HG02763 (cell line): Measurements from ENCODE around the gene HADH.
"Not testable (repeated sequence)": the region's sequence is repeated elsewhere in the genome, so short reads cannot be mapped to it uniquely, and the experiment has no call there.

Experiments
- ATAC-seq: cut with Tn5 transposase; IDR thresholded peaks from one replicate; pipeline ENCODE4 v1.9.1; 2021; ENCODE audit warnings: mild to moderate bottlenecking, moderate library complexity; ENCODE audit not compliant: unreplicated experiment

HADH gene

DNA sequence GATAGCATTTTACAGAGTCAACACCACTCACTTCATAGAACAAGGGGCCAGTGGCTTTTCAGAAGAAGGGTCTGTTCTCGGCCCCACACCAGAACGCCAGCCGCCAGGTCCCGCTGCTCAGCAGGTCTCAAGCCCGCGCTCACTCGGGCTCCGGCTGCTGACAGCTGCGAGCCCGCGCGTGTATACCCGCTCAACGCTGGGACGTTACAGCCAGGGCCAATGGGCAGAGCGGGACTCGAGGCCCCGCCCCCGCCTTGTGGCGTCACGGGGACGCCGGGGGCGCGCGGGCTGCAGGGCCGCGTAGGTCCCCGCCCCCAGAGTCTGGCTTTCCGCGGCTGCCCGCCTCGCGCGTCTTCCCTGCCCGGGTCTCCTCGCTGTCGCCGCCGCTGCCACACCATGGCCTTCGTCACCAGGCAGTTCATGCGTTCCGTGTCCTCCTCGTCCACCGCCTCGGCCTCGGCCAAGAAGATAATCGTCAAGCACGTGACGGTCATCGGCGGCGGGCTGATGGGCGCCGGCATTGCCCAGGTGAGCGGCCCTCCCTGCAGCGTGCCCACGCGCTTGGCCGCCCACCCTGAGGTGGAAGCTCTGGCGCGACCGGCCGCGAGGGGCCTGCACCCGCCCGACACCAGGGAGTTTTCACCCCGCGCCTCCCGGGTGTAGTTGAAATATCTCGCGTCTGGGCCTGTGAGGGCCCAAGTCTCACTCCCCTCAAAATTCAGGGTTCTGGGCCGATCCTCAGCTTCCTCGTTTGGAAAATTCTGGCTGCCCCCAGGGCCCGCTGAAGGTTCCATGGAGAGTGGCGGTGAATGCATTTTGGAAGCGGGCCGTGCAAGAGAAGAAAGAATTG, at the start of gene HADH:
TSS of gene HADH (plus strand) at position 353 of the 850 bp plus-strand sequence. CDS start at position 397, 44 bp downstream.
- peak; percentile 97 for ATAC-seq

DNA sequence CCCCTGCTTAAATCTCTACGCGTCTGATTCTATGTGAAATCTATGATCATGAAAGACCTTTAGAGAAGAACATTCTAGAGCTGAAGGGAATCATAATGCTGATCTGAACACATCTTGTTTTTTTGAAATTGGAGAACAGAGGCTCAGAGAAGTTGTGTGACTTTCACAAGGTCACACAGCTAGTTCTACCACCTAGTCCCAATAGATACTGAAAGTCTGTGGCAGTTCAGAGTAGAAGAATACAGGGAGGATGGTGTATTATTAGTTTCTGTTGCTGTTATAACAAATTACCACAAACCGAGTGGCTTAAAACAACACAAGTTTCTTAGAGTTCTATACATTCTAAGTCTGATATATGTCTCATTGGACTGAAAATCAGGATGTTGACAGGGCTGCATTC, 43.9 kb upstream of the HADH start:
- ATAC-seq, result no peak

DNA sequence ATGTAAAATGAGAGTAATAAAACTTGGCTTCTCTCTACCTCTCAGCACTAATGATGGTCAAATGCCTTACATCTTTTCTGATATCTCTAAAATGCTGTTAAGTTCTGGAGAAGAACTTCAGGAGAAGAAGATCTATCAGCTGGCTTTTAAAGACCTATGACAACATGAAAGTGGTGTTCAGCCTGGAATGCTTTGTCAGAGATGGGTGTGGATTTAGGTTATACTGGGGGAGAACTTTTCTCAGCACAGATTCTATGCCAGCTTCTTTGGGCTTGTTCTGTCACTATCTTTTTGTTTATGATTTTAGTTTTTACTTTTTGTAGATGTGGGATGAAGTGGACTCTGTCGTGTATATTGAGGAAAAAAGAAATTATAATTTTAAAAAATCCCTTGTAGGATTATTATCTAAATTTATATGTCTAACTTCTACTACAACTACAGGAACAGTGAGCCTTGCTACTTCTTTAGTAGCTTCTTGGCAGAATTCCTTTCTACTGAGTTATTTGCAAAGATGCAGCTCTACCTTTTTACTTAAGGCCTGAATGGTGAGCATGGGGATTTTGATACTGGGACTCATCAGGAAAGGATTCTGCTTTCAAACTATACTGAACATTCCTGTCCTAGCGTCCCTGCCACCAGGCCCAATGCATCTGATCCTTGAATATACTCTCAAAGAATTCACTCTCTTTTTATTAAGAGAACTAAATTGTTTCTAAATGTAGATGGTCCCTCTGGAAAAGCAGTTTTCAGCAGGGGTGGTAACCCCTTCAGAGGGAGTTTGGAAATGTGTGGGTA, 38.7 kb upstream of the HADH start:
- no peak for ATAC-seq

DNA sequence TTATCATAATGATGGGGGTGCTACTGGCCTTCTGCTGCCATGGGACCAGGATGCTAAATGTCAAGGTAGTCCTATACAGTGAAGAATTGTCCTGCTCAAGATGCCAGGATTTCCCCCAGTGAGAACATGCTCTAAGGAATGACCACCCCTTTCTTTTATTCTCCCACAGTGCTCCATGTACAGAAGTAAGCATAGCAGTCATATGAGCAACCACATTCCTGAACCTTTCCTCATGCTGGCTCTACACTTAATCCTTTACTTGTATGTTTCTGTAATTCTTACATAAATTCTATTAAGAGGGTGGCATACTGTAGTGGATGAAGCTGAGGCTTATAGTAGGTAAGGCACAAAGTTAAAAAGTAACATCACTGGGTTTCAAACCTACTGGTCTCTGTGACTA, 38.1 kb upstream of the HADH start:
- ATAC-seq, result no peak

DNA sequence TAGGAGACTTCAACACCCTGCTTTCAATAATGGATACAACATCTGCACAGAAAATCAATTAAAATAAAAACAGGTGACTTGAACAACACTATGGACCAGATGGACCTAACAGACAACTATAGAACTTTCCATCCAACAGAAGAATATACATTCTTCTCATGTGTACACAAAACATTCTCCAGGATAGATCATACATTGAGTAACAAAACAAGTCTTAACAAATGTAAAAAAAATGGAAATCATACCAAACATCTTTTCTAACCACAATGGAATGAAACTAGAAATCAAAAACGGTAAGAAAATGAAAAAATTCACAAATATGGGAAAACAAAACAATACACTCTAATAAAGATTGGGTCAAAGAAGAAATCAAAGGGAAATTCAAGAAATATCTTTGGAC, 33.7 kb upstream of the HADH start:
- ATAC-seq, result no peak

DNA sequence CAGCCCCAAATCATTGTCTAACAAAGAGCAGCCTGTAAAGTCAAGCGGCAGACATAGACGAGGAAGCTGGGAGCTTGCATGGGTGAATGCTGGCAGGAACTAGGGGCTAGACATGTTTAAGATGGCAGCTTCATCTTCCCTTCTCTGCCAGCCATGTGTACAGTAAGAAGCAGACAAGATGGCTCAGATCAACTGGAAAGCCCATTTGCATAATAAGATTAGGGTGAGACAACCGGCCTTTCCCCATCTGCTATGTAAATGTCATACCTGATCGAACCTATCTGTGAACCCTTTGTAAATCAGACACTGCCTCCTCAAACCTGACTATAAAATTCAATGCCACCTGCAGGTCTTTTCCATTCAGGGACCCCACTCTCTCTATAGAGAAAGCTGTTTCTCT, 22.8 kb upstream of the HADH start:
- ATAC-seq, result no peak

DNA sequence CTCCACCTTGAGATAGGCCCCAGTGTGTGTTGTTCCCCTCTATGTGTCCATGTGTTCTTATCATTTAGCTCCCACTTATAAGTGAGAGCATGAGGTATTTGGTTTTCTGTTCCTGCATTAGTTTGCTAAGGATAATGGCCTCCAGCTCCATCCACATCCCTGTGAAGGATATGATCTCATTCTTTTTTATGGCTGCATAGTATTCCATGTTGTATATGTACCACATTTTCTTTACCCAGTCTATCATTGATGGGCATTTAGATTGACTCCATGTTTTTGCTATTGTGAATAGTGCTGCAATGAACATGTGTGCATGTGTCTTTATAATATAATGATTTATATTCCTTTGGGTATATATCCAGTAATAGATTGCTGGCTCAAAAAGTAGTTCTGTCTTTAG, 22.2 kb upstream of the HADH start:
- ATAC-seq, result not testable (repeated sequence)

DNA sequence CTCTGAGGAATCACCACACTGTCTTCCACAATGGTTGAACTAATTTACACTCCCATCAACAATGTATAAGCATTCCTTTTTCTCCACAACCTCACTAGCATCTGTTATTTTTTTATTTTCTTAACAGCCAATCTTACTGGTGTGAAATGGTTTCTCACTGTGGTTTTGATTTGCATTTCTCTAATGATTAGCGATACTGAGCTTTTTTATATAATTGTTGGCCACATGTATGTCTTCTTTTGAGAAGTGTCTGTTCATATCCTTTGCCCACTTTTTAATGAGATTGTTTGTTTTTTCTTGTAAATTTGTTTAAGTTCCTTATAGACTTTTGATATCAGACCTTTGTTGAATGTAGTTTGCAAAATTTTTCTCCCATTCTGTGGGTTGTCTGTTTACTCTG, 21.8 kb upstream of the HADH start:
- not testable (repeated sequence) for ATAC-seq

DNA sequence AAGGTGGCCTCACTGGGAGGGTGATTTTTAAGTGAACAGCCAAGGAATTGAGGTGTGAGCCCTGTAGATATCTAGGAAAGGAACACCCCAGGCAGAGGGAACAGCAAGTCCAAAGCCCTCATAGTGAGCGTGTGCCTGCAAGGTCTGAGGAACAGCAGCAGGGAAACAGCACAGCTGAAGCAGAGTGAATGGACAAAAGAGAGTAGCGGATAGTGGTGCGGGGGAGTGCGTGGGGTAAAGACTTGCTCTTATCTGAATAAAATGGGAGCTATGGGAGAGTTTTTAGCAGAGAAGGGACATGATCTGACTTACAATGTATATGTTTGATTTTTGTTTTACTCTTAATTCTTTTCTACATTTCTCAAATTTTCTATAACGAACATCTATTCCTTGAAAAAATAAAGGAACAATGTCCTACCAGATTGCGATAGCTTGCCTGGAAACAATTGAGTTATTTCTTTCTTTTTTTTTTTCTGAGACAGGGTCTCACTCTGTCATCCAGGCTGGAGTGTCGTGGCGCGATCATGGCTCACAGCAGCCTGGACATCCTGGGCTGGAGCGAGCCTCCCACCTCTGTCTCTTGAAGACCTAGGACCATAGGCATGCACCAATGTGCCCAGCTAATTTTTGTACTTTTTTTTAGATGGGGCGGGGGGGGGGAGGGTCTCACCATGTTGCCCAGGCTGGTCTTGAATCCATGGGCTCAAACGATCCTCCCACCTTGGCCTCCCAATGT, 19.5 kb upstream of the HADH start:
- ATAC-seq, result no peak

DNA sequence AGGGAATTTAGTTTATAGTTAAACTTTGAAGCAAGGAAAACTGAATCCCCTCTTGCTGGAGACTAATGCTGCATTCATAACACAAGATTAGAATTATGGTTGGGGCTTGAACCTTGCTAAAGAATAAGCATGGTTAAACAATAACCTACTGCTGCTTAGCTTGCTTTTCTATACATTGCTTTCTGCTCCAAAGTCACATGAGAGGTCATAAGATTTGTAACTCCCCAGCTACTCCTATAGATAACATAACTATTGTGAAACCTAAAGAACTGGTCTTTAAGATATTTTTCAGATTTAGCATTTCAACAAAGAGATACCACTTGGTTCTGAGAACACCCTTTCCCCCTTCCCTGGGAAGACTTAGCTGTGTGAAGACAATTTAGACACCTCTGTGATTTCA, 17.1 kb upstream of the HADH start:
- ATAC-seq, result no peak

DNA sequence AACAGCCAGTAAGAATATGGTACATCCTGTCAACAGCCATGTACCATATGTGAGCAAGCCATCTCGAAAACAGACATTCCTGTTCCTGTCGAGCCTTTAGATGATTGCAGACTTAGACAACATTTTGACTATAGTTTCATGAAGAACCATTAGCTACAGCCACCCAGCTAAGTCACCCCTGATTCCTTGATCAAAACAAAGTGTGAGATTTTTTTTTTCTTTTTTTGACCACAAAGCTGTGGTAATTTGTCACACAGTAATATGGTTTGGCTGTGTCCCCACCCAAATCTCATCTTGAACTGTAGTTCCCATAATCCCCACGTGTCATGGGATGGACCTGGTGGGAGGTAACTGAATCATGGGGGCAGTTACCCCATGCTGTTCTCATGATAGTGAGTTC, 15.2 kb upstream of the HADH start:
- ATAC-seq, result no peak

DNA sequence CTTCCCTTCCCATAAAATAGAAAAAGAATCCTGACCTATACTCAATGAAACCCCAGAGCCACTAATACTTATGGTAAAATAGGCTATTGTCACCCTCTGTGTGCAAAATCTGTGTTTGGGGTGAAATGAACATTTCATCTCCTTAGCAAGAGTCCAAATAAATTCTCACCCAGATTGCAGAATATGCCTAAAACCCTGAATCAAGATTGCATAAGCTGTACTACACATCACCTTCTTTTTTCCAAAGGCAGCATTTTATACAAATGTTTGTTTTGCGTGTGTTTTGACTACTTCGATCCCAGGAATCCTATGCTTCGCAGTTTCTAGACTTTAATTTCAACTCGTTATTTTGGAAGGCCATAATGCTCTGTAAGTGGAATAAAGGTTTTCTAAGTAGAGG, 12.2 kb upstream of the HADH start:
- ATAC-seq, result no peak

DNA sequence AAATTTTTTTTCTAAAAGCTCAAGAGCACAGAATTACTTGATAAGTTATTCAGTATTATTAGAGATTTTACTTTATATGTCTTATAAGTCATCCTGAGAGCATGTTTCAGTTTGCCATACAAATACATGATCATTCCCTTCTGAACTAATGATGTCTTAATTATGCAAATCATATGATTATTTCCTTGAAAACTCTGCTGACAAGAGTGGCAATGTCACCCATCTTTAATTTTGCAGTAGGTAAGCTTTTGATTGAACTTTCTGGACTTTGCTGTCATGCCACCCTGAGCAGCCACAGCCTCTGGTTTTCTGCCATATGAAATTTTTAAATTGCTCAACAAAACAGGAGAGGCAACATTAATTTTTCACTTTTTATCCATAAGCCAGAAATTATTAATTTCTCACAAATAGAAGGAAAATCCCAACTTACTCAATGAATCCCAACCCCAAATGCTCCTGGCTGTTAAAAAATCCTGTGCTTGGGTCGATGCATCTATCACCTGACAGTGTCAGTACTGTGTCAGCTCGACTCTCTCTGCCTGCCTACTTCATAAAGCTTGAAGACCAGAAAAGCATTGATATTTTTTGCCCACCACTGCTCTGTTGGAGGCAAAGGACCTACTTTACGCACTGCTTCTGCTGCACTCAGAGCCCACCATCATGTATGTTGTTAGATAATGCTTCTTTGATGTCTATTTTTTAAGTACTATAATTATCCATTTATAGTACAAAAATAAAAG, 11.6 kb upstream of the HADH start:
- ATAC-seq, result no peak

DNA sequence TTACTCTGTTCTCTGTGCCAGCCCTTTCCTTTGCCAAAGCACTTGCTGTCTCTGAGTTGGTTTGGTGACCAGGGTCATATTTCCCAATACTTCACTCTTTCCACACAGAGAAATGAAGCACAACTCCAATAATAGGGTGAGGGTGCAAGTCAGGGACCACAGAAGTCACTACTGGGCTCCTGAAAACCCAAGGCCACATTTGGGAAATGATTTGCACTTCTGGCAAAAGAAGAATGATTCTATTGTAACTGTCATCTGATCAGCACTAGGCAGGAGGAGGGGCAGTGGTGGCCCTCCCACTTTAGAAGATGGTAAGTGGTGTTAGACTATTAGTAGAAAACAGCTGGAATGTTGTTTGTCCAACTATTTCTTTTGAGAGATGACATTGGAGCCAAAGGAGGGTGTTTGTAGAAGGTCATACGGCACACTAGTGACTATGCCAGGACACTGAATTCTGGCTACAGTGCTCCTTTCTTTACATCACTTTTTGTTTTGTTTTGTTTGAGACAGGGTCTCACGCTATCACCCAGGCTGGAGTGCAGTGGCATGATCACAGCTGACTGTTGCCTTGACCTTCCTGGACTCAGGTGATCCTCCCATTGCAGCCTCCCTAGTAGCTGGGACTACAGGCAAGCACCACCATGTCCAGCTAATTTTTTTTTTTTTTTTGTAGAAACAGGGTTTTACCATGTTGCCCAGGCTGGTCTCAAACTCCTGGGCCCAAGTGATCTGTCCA, 10.8 kb upstream of the HADH start:
- ATAC-seq, result no peak

DNA sequence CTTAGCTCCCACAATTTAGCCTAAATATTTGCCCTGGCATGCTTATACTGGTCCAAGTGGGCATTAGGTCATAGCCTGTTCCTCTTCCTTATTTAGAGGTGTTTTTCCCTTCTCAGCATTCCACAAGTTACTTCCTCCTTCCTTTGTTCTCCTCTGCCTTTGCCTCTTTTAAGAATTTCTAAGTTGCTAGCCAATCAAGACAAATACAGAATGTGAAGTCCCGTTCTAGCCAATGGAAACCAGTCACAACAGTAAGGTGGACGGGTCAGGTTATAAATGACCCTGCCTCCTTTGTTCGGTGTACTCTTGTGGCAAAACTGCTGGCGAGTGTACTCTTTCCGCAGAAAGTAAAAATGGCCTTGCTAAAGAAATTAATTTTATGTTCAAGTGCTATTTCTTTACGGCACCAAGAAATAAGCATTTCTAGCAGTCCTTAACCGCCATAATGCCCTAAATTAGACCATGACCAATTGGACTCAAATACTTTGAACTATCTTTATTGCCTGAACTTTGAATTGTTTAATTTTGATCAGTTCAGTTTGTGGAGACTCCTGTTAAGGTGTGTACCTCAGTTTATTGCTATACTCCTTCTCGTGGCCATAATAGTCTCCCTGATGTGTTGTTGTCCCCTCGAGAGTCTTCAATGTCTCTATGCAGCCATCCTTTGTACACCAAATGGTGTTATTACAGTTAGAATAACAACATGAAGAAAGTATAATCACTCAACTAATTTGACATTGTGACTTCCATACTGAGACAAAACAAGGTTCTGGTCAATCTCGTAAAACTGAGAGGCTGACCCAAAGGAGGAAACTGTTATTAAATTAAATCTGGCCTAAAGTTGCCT, 1.6 kb upstream of the HADH start:
- no peak for ATAC-seq

DNA sequence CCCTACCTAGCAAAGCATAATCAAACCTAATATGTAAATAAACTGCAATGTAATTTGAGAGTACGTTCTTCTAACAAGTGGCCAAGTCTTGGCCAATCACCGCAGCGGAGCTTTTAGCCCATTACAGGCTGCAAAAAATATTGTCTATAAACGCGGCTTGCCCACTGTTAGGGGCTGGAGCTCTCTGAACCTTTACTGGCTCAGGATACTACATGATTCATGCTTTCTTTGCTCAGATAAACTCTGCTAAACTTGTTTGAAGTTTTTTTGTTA, 990 bp upstream of the HADH start:
- no peak for ATAC-seq

DNA sequence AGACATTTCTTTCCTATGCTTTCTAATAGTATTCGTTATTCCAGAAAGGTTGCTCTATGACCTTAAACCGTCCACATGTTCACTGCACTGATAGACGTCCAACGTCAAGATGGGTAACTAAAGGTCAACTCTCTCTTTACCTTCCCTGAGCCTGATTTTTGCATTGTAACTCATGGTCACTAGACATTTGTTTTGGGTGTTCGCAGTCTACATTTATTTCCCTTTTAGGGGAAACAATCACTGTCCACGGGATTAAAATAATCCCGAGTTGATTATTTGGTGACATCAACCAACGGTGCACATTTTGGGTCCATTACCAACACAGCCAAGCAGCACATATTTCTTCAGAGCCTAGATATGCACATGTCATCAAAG, 540 bp upstream of the HADH start:
- ATAC-seq, result no peak

DNA sequence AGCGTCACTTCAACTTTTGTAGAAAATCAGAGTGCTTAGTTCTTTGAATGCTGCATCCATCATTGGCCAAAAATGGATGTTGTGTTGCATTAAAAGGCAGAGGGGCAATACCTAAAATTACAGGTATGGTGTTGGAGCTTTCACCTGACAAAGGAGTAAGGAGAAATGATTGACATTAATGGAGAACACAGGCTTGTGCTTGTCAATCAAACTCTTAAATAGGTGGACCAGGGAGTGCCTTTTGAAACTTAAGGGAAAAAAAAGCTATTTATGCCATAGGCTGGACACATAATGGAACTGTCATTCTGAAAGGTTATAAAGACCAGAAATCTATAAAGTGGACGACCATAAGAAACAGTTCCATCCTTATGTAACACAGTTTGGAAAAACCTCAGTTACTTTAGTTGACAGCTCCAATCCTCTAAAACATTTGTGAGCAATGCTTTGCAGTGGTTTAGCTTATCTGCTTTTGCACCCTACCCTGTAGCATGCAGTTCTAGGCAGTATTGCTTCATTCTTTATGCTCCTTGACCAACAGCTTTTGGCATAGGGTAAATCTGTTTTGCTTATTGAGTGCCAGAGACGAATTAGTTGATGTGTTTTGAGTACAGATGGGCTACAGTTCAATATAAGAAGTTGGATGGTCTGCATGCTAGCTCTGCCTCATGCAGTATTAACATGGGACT, 2.4 kb downstream of the HADH start:
- ATAC-seq, result no peak

DNA sequence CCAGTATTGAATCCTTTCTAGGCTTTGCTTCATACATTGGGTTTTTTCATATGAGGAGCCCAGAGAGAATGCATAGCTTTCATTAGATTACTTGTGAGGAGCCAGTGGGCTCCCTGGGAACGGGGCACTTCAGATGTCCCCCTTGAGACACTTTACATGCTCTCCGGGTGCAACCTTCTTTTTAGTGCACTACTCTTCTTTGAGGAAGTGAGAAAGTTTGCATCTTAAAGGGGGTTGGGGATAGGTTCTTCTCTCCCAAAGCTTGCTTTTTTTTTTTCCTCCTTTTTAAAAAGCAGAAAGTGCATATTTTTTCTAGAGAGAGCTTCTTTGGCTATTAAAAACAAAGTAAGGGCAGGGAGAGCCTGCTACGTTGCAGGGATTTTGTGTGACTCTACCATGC, 4.3 kb downstream of the HADH start:
- ATAC-seq, result peak; percentile 27
